VCaP (cell line): ENCODE data around the gene CDH13.

Source experiments
- H3K27ac ChIP-seq: fragments of 450-650 bp; 2 replicates; pipeline ENCODE4 v1.5.1; 2017
- CTCF ChIP-seq: fragments of 450-650 bp; conservative IDR thresholded peaks from 2 replicates; pipeline ENCODE4 v1.5.1; 2017; ENCODE audit warnings: mild to moderate bottlenecking, moderate library complexity

Gene CDH13

GRCh38 chr16:83550183-83550569 lies 923.4 kb downstream of the CDH13 start:
- H3K27ac ChIP-seq, result no peak overlapping the region
- TF ChIP-seq CTCF, result no peak

DNA sequence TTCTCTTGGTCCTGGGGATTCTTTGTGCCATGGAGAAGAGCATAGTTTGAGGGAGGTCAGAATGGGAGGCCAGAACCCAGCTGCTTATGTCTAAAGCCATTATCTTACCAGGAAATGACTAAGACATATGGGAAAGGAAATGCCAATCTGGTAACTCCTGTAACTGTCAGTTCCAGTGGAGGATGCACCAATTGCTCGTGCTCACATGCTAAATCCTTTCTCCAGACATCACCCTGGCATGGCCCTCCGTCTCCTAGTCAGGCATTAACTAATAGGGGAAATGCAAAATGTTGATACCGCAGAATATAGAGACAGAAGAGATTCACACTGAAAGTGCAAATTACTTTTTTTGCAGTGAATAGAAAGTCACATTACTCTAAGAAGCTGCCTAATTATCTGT lies 925.5 kb downstream of the CDH13 start:
- no peak overlapping the region for H3K27ac ChIP-seq
- no peak for TF ChIP-seq CTCF

DNA sequence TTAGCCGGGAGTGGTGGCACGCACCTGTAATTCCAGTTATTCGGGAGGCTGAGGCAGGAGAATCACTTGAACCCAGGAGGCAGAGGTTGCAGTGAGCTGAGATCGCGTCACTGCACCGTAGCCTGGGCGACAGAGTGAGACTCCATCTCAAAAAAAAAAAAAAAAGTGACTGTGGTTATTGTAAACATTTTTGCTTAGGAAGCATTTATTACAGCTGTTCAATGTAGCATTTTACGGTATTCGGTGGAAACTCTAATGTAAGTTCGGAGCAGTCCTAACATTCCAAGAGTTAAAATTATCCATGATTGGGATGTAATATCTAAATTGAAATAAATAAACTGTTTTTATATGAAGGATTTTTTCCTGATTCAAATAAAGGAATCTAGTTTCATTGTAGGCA lies 926.2 kb downstream of the CDH13 start:
- no peak overlapping the region for H3K27ac ChIP-seq
- TF ChIP-seq CTCF, result no peak

GRCh38 chr16:83554096-83554495 lies 927.3 kb downstream of the CDH13 start:
- no peak for TF ChIP-seq CTCF
- H3K27ac ChIP-seq, result peak overlapping the region; percentile 25; the same call in 1 of the 2 replicates

DNA sequence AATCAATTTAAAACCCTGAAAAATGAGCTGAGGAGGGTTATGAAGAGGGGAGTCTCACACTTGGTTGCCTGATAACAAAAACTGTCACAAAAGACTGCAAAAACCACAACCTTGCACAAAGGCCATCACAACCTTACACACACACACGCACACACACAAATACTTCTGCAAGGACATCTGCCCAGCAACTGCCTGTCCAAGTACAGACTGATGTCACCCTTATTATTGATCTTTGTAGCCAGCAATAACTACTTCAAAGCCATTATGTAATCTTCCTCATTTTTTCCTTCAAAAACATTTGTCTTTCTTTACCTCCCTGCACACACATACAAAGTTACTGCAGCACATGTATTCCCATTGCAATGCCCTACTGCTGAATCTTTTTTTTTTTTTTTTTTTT lies 927.8 kb downstream of the CDH13 start:
- peak overlapping the region; percentile 25; the same call in 1 of the 2 replicates for H3K27ac ChIP-seq
- no peak for TF ChIP-seq CTCF

GRCh38 chr16:83561876-83562275 lies 935.1 kb downstream of the CDH13 start:
- no peak for TF ChIP-seq CTCF
- H3K27ac ChIP-seq, result no peak overlapping the region

DNA sequence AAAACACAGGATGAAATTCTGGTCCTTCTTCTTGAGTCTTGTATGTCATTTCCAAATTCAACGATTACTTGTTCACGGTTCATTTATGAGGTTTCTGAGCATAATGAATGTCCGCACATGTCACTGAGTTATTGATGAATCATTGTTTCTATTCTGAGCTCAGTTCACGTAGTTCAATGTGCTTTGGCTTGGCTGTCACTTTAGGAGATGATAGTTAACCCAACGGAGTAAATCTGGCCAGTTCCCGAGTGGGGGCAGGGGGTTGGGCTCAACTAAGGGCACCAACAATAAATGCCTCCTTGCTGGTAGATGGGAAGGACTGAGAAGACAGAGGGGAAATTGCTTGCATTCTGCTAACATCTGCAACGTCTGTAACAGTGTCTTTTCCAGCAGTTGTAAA lies 941.6 kb downstream of the CDH13 start:
- no peak for TF ChIP-seq CTCF
- H3K27ac ChIP-seq, result no peak overlapping the region

- H3K27ac ChIP-seq, result no peak overlapping the region
- TF ChIP-seq CTCF, result no peak
Observed at GRCh38 chr16:83574388-83574787, 947.6 kb downstream of the CDH13 start.
